Kidney (tissue), 14 donors: ENCODE data around the gene HHATL. TPM values are rescaled to one million over a fixed set of nuclear protein-coding genes. Genes with fewer than 3 reads are reported as not detected.

Source experiments
- DNase-seq, 5 donors: peaks; one replicate each; pipeline ENCODE4 v3.0.0-alpha.2; 2013 to 2020
- FAIRE-seq: peaks from 2 replicates; lab custom pipeline; 2012; peaks lifted over from hg19 to GRCh38; lab: Jason Lieb, UNC
- H3K27ac ChIP-seq, 2 donors: one replicate each; pipeline ENCODE4 v1.7.0; 2013; ENCODE audit warnings: low read depth in 2 of 2, low read length in 2 of 2, inconsistent platforms in 1 of 2
- H3K27me3 ChIP-seq: one replicate; pipeline ENCODE4 v1.7.1; 2013; ENCODE audit warnings: low read length, inconsistent platforms; ENCODE audit not compliant: control insufficient read depth, insufficient read depth
- H3K36me3 ChIP-seq, 3 donors: one replicate each; pipeline versions ENCODE4 v1.7.0 to v1.7.1; 2013; ENCODE audit warnings: low read length in 3 of 3, control low read depth in 1 of 3, inconsistent platforms in 1 of 3; ENCODE audit not compliant: insufficient read depth in 3 of 3, control insufficient read depth in 2 of 3
- H3K4me1 ChIP-seq, 3 donors: one replicate each; pipeline versions ENCODE4 v1.7.0 to v1.7.1; 2013; ENCODE audit warnings: low read length in 3 of 3, inconsistent platforms in 1 of 3, low read depth in 1 of 3; ENCODE audit not compliant: control insufficient read depth in 2 of 3, insufficient read depth in 2 of 3
- H3K4me3 ChIP-seq, 3 donors: one replicate each; pipeline versions ENCODE4 v1.7.0 to v1.8.1; 2013; ENCODE audit warnings: low read length in 3 of 3, control low read depth in 1 of 3, inconsistent platforms in 1 of 3
- H3K9ac ChIP-seq, 3 donors: one replicate each; pipeline versions ENCODE4 v1.7.0 to v1.7.1; 2013; ENCODE audit warnings: low read length in 3 of 3, control low read depth in 1 of 3, inconsistent platforms in 1 of 3
- H3K9me3 ChIP-seq, 3 donors: one replicate each; pipeline versions ENCODE4 v1.7.0 to v1.7.1; 2013; ENCODE audit warnings: low read length in 3 of 3, control low read depth in 1 of 3, inconsistent platforms in 1 of 3; ENCODE audit not compliant: control insufficient read depth in 2 of 3, insufficient read depth in 1 of 3
- intact Hi-C: fragments of 100-400 bp; cut with DNase I; formaldehyde crosslinking; loops from one replicate; pipeline ENCODE4 v1.11.1; 2022
- polyA plus RNA-seq: library from polyadenylated mRNA; stranded (reverse); fragments of 350-450 nt; fragmentation: Illumina TruSeq; extraction: RNeasy Lipid Tissue Mini Kit (QIAGEN cat#74804); gene quantifications from one replicate; pipeline ENCODE4 v1.2.3, GENCODE V29; 2014; ENCODE audit warnings: low read depth, low replicate concordance; ENCODE audit not compliant: insufficient read depth
- total RNA-seq: library from RNA; stranded (reverse); fragmentation: NEBNext Ultra II Directional; extraction: Animal tissue kit (Norgen Biotek cat#: 25700); gene quantifications from one replicate; pipeline ENCODE4 v1.2.1, GENCODE V29; 2021
- TF ChIP-seq, protein P1 (sequence below): IDR thresholded peaks from 3 replicates; pipeline ENCODE4 v1.5.1; 2012; ENCODE audit warnings: mild to moderate bottlenecking, moderate library complexity, borderline replicate concordance; ENCODE audit not compliant: insufficient read depth; ENCODE audit errors: extremely low read depth
- donor health status: control.
- donor health status: control.
- donor health status: control.
- donor health status: control.
- donor health status: control.
- donor health status: DM: yes; HTN: yes; CAD: no.
- donor health status: Normal renal cell carcinoma (clear cell type).

HHATL gene
- total and polyA plus RNA-seq, 2 donors from 2014 or later = not detected

DNA sequence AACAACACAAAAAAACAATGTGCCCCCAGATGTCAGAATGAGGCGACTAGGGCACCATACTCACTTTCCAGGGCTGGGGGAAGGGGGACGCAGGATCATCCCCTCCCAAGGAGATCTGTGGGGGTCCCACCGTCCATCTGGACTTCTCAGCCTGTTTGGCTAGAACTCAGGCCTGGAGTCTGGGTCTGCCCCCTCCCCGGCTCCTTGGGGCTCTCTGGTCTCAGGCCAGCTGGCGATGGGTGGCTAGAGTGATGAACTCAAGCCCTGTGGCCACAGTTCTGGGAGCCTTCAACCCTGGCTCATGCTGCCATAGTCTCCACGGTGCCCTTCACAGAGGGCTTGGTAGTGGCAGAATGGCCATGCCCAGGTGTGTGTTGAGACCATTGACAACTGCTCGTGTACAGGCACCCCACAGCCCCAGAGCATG is 35.5 kb downstream of the HHATL start:
- no peak for DNase-seq
- H3K4me3 ChIP-seq = no peak overlapping the region
- no peaks in the 10 kb centered on the region for H3K9me3 ChIP-seq
- FAIRE-seq = no peak
- H3K36me3 ChIP-seq = no peaks in the 10 kb centered on the region
- H3K27ac ChIP-seq = no peak overlapping the region
- no peak overlapping the region for H3K9ac ChIP-seq
- intact Hi-C loops = no loop called here
- peaks cover 0 to 2% (median 0%) of the 10 kb centered on the region in 3 donors for H3K4me1 ChIP-seq
- H3K27me3 ChIP-seq = no peaks in the 10 kb centered on the region
- TF ChIP-seq, protein P1, sequence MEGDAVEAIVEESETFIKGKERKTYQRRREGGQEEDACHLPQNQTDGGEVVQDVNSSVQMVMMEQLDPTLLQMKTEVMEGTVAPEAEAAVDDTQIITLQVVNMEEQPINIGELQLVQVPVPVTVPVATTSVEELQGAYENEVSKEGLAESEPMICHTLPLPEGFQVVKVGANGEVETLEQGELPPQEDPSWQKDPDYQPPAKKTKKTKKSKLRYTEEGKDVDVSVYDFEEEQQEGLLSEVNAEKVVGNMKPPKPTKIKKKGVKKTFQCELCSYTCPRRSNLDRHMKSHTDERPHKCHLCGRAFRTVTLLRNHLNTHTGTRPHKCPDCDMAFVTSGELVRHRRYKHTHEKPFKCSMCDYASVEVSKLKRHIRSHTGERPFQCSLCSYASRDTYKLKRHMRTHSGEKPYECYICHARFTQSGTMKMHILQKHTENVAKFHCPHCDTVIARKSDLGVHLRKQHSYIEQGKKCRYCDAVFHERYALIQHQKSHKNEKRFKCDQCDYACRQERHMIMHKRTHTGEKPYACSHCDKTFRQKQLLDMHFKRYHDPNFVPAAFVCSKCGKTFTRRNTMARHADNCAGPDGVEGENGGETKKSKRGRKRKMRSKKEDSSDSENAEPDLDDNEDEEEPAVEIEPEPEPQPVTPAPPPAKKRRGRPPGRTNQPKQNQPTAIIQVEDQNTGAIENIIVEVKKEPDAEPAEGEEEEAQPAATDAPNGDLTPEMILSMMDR = no peak

GRCh38 chr3:42666577-42666998 is 36.0 kb downstream of the HHATL start:
- no peak for DNase-seq
- H3K27me3 ChIP-seq = no peaks in the 10 kb centered on the region
- no peak overlapping the region for H3K4me3 ChIP-seq
- FAIRE-seq = no peak
- intact Hi-C loops = no loop called here
- TF ChIP-seq, protein P1 = no peak
- peaks cover 0 to 2% (median 0%) of the 10 kb centered on the region in 3 donors for H3K4me1 ChIP-seq
- H3K9me3 ChIP-seq = no peaks in the 10 kb centered on the region
- no peak overlapping the region for H3K27ac ChIP-seq
- H3K36me3 ChIP-seq = no peaks in the 10 kb centered on the region
- H3K9ac ChIP-seq = no peak overlapping the region

- TF ChIP-seq, protein P1 = no peak
- H3K27ac ChIP-seq = no peak overlapping the region
- H3K36me3 ChIP-seq = no peaks in the 10 kb centered on the region
- no peak for FAIRE-seq
- H3K9ac ChIP-seq = no peak overlapping the region
- peaks cover 0 to 2% (median 0%) of the 10 kb centered on the region in 3 donors for H3K4me1 ChIP-seq
- H3K27me3 ChIP-seq = no peaks in the 10 kb centered on the region
- intact Hi-C loops = no loop called here
- no peak overlapping the region for H3K4me3 ChIP-seq
- H3K9me3 ChIP-seq = no peaks in the 10 kb centered on the region
- DNase-seq = peak in 1 of 5 donors; percentile 58
Measured at GRCh38 chr3:42666022-42666421, 36.6 kb downstream of the HHATL start.
